ENCODE measurements around the gene PPP1R15A. TPM values are rescaled to one million over a fixed set of nuclear protein-coding genes. Genes with fewer than 3 reads are reported as not detected.
"Not testable (repeated sequence)": the region's sequence is repeated elsewhere in the genome, so short reads cannot be mapped to it uniquely, and the experiment has no call there.

PPP1R15A gene
- total RNA-seq, 2 experiments from 2014 or later: 32.1 to 89.7 TPM

DNA sequence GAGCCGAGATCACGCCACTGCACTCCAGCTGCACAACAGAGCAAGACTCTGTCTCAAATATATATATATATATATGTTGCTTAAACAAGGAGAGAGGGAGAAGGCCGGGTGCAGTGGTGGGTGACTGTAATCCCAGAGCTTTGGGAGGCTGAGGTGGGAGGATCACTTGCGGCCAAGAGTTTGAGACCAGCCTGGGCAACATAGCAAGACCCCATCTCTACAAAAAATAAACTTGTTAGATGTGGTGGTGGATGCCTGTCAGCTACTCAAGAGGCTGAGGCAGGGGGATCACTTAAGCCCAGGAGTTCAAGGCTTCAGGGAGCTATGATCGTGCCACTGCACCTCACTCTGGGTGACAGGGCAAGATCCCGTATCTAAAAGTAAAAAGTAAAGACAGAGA is 30.6 kb upstream of the PPP1R15A start:
- no peaks in the 10 kb centered on the region for H3K9me3 Mint-ChIP-seq (ENCODE audit: low read depth)
- no peak for DNase-seq
- H3K4me1 Mint-ChIP-seq: peaks cover 6% of the 10 kb centered on the region
- no peaks in the 10 kb centered on the region for H3K27me3 Mint-ChIP-seq
- CTCF ChIA-PET: interaction anchor here (1.2 to 6.3 kb wide), 14 partner anchors 13 to 252 kb away, joined by 5 to 124 read pairs (median 13); partner anchors contain the start of genes BCAT2 and CA11
- no peak overlapping the region for H3K27ac Mint-ChIP-seq
- no peaks in the 10 kb centered on the region for H3K36me3 Mint-ChIP-seq
- no peak overlapping the region for H3K4me3 Mint-ChIP-seq
- no peak for ATAC-seq

DNA sequence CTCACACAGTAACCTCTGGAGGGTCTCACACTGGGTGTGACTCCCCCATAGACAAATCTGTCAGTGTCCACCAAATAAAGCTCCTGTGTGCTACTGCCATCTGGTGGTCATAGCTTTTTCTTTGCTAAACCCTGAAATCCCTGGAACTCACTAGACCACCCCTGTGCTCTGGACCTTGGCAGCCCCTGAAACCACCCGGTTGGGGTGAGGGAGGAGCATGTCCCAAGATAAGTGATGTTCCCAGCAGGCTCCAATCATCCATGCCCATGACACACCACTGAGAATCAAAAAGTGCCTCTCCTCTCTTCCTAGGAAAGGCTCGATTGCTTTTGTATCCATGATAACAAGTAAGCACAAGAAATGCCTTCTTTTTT is 29.4 kb upstream of the PPP1R15A start:
- Mint-ChIP-seq H3K27me3 (no peaks in the 10 kb centered on the region), H3K4me1 (no peaks in the 10 kb centered on the region), H3K9me3 (ENCODE audit: low read depth) (no peaks in the 10 kb centered on the region), H3K36me3 (no peaks in the 10 kb centered on the region), H3K27ac (no peak overlapping the region), H3K4me3 (no peak overlapping the region)
- CTCF ChIA-PET: interaction anchor here (0.7 to 6.3 kb wide), 52 partner anchors 12 to 366 kb away, joined by 3 to 124 read pairs (median 4); partner anchors contain the start of genes BCAT2, CA11, GYS1 and NUCB1
- DNase-seq (peak; percentile 63), ATAC-seq (peak; percentile 52)

DNA sequence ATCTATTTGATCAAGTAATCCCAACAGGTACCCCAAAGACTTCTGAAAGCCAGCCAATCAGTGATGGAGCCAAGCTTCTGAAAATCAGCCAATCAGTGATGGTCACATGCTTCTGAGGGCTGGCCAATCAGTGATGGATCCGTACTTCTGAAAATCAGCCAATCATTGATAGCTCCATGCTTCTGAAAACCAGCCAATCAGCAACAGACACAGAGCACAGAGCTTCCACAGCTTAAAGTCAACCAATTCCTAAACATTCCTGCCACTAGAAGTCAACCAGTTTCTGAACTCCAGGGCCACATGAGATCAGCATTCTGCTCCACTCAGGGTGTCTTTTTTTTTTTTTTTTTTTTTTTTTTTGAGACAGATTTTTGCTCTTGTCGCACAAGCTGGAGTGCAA is 27.7 kb upstream of the PPP1R15A start:
- Mint-ChIP-seq H3K4me3 (no peak overlapping the region), H3K27ac (no peak overlapping the region), H3K4me1 (no peaks in the 10 kb centered on the region), H3K36me3 (no peaks in the 10 kb centered on the region), H3K27me3 (no peaks in the 10 kb centered on the region), H3K9me3 (ENCODE audit: low read depth) (no peaks in the 10 kb centered on the region)
- no peak for DNase-seq
- no peak for ATAC-seq
- CTCF ChIA-PET: interaction anchor here (0.7 to 6.3 kb wide), 16 partner anchors 8 to 255 kb away, joined by 3 to 124 read pairs (median 4); partner anchors contain the start of genes GYS1, HSD17B14, PPP1R15A and RUVBL2

DNA sequence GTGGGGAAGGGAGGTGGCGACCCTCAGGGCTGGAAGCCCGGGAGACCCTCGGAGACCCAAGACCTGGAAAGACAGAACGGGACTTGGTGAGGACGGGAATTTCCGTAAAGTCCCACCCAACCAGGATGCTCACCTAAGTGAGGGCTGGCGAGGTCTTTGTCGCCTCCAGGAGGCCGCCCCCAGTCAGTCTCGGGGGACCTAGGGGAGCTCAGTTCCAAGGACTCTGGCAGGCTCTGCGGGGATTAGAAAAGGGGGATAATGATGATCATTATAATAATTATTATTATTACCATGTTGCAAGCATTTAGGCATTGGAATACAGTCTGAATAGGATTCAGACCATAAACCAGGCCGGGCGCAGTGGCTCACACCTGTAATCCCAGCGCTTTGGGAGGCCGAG is 26.8 kb upstream of the PPP1R15A start:
- Mint-ChIP-seq H3K4me3 (no peak overlapping the region), H3K27me3 (no peaks in the 10 kb centered on the region), H3K27ac (no peak overlapping the region), H3K36me3 (no peaks in the 10 kb centered on the region), H3K9me3 (ENCODE audit: low read depth) (no peaks in the 10 kb centered on the region), H3K4me1 (no peaks in the 10 kb centered on the region)
- CTCF ChIA-PET: interaction anchor here (0.6 to 6.3 kb wide), 10 partner anchors 9 to 744 kb away, joined by 3 to 124 read pairs (median 8); partner anchors contain the start of genes GYS1, HSD17B14 and RUVBL2
- no peak for DNase-seq
- ATAC-seq: no peak

DNA sequence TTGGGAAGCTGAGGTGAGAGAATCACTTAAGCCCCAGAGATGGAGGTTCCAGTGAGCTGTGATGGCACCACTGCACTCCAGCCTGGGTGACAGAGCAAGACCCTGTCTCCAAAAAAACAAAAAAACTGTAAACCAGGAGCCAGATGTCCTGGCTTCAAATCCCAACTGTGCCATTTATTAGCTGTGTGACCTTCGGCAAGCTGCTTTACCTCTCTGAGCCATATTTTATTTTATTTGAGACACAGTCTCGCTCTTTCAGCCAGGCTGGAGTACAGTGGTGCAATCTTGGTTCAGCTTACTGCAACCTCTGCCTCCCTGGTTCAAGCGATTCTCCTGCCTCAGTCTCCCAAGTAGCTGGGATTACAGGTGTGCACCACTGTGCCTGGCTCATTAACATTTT is 25.6 kb upstream of the PPP1R15A start:
- ATAC-seq; H3K27me3 Mint-ChIP-seq; H3K36me3 Mint-ChIP-seq; H3K4me3 Mint-ChIP-seq; H3K4me1 Mint-ChIP-seq; H3K9me3 Mint-ChIP-seq (ENCODE audit: low read depth); DNase-seq; H3K27ac Mint-ChIP-seq: not testable (repeated sequence)
- CTCF ChIA-PET: interaction anchor here (0.6 to 6.3 kb wide), 4 partner anchors 26 to 59 kb away, joined by 3 to 106 read pairs (median 4); no protein-coding TSS in a partner anchor

DNA sequence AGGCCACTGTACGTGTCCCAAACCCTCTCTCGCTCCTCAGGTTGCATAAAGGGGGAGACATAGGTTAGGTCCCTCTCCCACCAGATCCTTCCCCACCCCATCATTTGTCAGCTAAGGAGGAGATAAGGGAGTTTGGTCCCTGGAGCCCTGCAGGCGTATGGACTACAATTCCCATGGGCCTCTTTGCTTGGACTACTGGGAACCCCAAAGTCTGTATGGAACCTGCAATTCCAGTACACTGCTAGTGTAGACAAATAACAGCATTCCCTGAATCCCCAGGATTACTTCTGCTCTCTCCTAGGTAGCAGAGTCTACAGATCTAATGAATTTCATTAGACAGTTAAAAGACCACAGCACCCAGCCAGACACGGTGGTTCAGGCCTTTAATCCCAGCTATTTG is 19.9 kb upstream of the PPP1R15A start:
- DNase-seq (no peak), ATAC-seq (no peak)
- Mint-ChIP-seq H3K4me3 (no peak overlapping the region), H3K4me1 (no peaks in the 10 kb centered on the region), H3K27me3 (no peaks in the 10 kb centered on the region), H3K9me3 (ENCODE audit: low read depth) (no peaks in the 10 kb centered on the region), H3K27ac (no peak overlapping the region), H3K36me3 (no peaks in the 10 kb centered on the region)
- CTCF ChIA-PET: interaction anchor here (0.7 to 8.1 kb wide), 6 partner anchors 9 to 141 kb away, joined by 3 to 51 read pairs (median 4); partner anchors contain the start of gene RUVBL2

DNA sequence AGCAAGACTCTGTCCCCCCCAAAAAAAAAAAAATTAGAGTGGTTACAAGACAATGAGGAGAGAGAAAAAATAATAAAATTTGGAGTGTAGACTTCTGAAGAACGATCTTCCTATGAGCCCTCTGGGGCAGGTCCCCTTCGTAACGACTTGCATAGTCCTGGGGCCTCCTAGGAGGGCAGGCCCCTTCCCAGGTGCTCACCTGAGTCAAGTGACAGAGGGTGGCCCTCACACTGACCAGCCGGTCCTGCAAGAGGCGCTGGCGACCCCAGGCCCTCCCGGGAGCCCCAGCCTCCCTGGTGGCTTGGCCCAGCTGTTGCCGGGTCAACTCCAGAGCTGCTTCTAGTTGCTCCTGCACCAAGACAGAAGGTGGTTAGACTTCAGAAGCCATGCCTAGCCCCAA is 18.7 kb upstream of the PPP1R15A start:
- Mint-ChIP-seq H3K4me1 (no peaks in the 10 kb centered on the region), H3K27me3 (no peaks in the 10 kb centered on the region), H3K9me3 (ENCODE audit: low read depth) (no peaks in the 10 kb centered on the region), H3K4me3 (no peak overlapping the region), H3K27ac (no peak overlapping the region), H3K36me3 (no peaks in the 10 kb centered on the region)
- CTCF ChIA-PET: interaction anchor here (1.6 to 8.1 kb wide), 3 partner anchors 10 to 117 kb away, joined by 3 to 51 read pairs (median 4); no protein-coding TSS in a partner anchor
- DNase-seq: no peak
- no peak for ATAC-seq

DNA sequence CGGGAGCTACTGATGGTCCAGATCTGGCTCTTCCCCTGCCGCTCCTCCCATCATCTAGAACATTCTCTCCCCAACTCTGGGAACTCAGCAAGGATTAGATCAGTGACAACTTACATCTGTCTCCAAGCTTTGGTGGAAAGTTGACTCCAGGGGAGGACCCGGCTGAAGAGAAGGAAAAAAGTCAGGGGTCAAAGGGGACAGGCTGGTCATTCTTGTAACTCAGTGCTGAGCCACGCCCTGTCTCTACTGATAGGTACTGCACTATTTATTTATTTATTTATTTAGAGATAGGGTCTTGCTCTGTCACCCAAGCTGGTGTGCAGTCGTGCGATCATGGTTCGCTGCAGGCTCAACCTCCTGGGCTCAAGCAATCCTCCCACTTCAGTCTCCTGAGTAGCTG is 18.1 kb upstream of the PPP1R15A start:
- DNase-seq: no peak
- peaks cover 1% of the 10 kb centered on the region for H3K4me1 Mint-ChIP-seq
- no peaks in the 10 kb centered on the region for H3K27me3 Mint-ChIP-seq
- CTCF ChIA-PET: interaction anchor here (1.0 to 8.1 kb wide), 3 partner anchors 11 to 66 kb away, joined by 4 to 51 read pairs (median 5); partner anchors contain the start of gene HSD17B14
- no peak overlapping the region for H3K4me3 Mint-ChIP-seq
- no peak for ATAC-seq
- H3K36me3 Mint-ChIP-seq: no peaks in the 10 kb centered on the region
- no peaks in the 10 kb centered on the region for H3K9me3 Mint-ChIP-seq (ENCODE audit: low read depth)
- no peak overlapping the region for H3K27ac Mint-ChIP-seq

DNA sequence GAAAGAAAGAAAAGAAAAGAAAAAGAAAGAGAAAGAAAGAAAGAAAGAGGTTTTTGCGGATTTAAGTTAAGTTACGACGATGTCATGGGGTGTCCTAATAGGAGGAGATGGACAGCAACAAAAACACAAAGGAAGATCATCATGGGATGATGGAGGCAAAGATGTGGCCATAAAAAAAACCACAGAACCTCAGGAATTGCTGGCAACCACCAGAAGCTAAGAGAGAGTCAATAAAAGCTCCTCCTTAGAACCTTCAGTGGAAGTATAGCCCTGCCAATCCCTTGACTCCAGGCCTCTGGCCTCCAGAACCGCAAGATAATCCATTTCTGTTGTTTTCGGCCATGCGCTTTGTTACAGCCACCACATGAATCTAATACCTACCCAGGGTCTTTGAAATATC is 15.3 kb upstream of the PPP1R15A start:
- ATAC-seq (no peak), DNase-seq (no peak)
- peaks cover 4% of the 10 kb centered on the region for H3K4me1 Mint-ChIP-seq
- H3K36me3 Mint-ChIP-seq: no peaks in the 10 kb centered on the region
- no peaks in the 10 kb centered on the region for H3K9me3 Mint-ChIP-seq (ENCODE audit: low read depth)
- CTCF ChIA-PET: interaction anchor here (8.1 kb wide), 1 partner anchor 14 kb away, joined by 51 read pairs; no protein-coding TSS in a partner anchor
- no peaks in the 10 kb centered on the region for H3K27me3 Mint-ChIP-seq
- H3K27ac Mint-ChIP-seq: no peak overlapping the region
- no peak overlapping the region for H3K4me3 Mint-ChIP-seq

DNA sequence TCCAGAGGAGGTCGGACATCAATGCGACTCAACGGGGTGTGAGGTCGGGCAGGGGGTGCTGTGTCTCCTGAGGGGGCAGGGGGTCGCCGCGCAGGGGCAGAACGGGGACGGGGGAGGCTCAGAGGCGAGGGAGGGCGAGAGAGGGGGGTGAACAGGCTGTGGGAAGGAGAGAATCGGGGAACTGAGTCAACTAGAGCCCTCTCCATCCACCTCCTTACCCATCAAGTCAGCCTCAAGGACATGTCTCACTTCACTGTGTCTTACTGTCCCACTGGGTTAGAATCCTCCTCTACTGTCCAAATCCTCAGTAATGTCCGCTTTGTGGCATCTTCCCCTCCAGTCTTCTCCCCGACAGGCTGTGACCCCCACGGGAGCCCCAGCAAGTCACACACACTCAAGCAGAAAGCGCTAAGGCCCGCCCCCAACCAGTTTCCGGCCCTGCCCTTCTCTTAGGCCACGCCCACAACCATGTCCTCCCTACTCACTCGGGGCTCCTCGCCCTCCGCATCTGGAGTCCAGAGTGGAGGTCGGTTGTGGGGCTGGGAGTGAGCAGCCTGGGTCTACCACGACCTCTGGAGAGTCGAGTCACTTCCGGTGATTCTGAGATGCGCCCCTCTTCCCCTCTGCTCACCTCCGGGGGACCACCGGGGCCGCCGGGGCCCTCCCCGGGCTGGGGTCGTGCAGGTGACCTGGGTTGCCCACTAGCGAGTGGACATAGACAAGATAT is 13.1 kb upstream of the PPP1R15A start:
- DNase-seq: peak; percentile 87
- Mint-ChIP-seq H3K9me3 (ENCODE audit: low read depth) (no peaks in the 10 kb centered on the region), H3K36me3 (no peaks in the 10 kb centered on the region), H3K27me3 (no peaks in the 10 kb centered on the region), H3K4me3 (peak overlapping the region; percentile 78), H3K27ac (peak overlapping the region; percentile 77), H3K4me1 (peaks cover 4% of the 10 kb centered on the region)
- CTCF ChIA-PET: interaction anchor here (8.1 kb wide), 1 partner anchor 16 kb away, joined by 51 read pairs; no protein-coding TSS in a partner anchor
- peak; percentile 90 for ATAC-seq

DNA sequence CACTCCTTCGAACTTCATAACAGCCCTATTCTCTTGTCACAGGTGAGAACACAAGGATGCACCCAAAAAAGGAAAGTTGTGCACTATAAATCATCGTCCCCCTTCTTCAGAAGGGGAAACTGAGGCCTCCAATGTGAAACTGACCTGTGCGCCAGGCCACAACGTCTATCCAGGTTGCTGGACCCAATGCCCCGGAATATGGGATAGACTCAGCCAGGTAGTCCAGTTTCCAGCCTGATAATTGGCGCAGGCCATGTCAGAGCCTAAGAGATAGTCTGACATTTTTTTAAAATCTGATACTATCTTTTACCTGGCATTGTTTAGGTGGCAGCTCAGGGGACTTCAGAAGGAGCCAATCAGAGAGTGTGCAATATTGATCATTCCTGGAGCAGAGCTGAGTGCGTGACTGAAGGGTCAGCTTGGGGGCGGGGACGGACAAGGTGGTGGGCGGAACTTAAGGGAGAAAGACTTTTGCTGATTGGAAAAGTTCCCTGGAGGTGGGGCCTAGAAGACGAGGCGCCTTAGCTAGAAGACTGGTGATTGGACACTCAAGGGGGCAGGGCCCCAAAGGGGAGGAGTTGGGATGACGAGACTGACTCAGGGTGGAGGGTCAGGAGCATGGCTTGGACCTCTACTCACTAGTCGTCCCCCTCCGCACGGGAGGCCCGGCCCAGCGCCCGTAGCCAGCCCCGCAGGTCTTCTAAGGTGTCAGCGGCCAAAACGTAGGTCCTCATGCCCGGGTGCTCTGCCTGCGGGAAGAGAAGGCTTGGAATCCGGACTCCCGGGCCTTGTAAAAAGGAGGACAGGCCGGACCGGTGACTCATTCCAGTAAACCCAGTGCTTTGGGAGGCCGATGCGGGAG is 12.3 kb upstream of the PPP1R15A start:
- CTCF ChIA-PET: interaction anchor here (0.8 to 1.6 kb wide), 2 partner anchors 14 to 17 kb away, joined by 4 read pairs; no protein-coding TSS in a partner anchor
- no peak for DNase-seq
- no peak overlapping the region for H3K4me3 Mint-ChIP-seq

DNA sequence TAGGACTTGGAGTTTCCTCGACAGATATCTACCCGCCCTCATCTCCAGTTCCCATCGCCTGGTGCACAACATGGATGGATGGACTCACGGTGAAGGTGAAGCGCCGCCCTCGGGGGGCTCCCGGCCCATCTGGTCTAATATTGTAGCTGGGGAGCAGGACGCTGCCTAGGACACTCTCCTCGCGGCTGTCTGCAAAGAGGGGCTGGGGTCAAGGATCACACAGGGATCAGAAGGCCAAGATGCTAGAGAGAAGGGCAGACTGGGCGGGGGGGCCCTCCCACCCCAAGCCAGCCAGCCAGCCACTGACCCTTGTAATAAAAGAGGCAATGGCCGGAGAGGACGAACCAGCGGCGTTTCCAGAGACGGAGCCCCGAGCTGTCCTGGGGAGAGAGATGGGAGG is 10.9 kb upstream of the PPP1R15A start:
- no peak overlapping the region for H3K27ac Mint-ChIP-seq
- CTCF ChIA-PET: interaction anchor here (0.6 to 1.6 kb wide), 2 partner anchors 13 to 66 kb away, joined by 3 to 4 read pairs; no protein-coding TSS in a partner anchor
- DNase-seq: no peak
- H3K9me3 Mint-ChIP-seq (ENCODE audit: low read depth): no peaks in the 10 kb centered on the region
- no peak overlapping the region for H3K4me3 Mint-ChIP-seq
- no peaks in the 10 kb centered on the region for H3K36me3 Mint-ChIP-seq
- no peak for ATAC-seq
- H3K27me3 Mint-ChIP-seq: peaks cover 3% of the 10 kb centered on the region
- H3K4me1 Mint-ChIP-seq: peaks cover 4% of the 10 kb centered on the region

More for the DNA sequence above, 12.3 kb upstream of the PPP1R15A start:
- no peak for ATAC-seq
- Mint-ChIP-seq H3K27ac (no peak overlapping the region), H3K36me3 (no peaks in the 10 kb centered on the region), H3K27me3 (no peaks in the 10 kb centered on the region), H3K9me3 (ENCODE audit: low read depth) (no peaks in the 10 kb centered on the region), H3K4me1 (peaks cover 4% of the 10 kb centered on the region)

DNA sequence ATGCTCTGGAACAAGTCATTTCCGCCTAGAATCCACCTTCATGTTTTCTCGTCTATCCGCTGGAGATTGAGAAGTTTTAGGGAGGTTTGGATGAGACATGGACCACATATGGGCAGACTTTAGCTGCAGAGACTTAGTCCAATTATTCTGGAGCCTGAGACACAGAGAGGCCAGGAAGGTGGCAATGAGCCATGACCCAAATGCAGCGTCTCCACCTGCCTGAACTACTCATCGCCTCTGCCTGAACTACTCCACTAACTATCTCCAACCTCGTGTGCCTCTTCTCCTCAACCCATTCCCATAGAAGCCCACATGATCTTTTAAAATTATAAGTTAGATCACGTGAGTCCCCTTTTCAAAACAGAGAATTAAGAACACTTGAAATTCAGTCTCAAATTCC is 9.4 kb upstream of the PPP1R15A start:
- Mint-ChIP-seq H3K4me3 (no peak overlapping the region), H3K9me3 (ENCODE audit: low read depth) (no peaks in the 10 kb centered on the region), H3K27ac (peak overlapping the region; percentile 32), H3K27me3 (peaks cover 13% of the 10 kb centered on the region), H3K36me3 (no peaks in the 10 kb centered on the region), H3K4me1 (peaks cover 4% of the 10 kb centered on the region)
- no peak for DNase-seq
- no peak for ATAC-seq
- CTCF ChIA-PET: interaction anchor here (1.3 kb wide), 1 partner anchor 20 kb away, joined by 3 read pairs; no protein-coding TSS in a partner anchor
